Measurements from ENCODE around the gene RAB1A.
"Not testable (repeated sequence)": the region's sequence is repeated elsewhere in the genome, so short reads cannot be mapped to it uniquely, and the experiment has no call there.

The RAB1A gene

DNA sequence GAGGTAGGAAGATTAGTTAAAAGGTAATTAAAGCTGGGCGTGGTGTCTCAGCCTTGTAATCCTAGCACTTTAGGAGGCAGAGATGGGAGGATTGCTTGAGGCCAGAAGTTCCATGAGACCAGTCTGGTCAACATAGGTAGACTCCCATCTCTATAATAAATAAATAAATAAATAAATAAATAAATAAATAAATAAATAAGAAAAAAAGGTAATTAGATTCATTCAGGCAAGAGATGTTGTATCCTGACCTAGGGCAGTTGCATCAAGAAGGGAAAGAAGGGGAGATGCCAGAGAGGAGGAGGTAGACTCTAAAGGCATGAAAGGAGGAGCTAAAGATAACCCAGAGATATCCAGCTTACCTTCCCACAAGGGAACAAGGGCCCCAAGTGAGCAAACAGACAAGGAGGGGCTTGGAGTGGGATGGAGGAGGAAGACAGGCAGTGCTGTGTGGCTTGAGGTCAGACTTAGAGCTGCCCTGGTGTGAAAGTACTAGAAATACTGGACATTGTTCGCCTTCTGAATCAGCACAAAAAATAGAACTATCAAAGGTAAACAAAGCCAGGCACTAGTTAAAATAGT, 7.4 kb upstream of the RAB1A start:
- no peak for DNase-seq (ENCODE audit: low read depth)
- in situ Hi-C loops (cut with HindIII; ENCODE audit: low sequenced_read_pairs): no loop called here
- TF ChIP-seq, protein P1, sequence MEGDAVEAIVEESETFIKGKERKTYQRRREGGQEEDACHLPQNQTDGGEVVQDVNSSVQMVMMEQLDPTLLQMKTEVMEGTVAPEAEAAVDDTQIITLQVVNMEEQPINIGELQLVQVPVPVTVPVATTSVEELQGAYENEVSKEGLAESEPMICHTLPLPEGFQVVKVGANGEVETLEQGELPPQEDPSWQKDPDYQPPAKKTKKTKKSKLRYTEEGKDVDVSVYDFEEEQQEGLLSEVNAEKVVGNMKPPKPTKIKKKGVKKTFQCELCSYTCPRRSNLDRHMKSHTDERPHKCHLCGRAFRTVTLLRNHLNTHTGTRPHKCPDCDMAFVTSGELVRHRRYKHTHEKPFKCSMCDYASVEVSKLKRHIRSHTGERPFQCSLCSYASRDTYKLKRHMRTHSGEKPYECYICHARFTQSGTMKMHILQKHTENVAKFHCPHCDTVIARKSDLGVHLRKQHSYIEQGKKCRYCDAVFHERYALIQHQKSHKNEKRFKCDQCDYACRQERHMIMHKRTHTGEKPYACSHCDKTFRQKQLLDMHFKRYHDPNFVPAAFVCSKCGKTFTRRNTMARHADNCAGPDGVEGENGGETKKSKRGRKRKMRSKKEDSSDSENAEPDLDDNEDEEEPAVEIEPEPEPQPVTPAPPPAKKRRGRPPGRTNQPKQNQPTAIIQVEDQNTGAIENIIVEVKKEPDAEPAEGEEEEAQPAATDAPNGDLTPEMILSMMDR (IDR thresholded peaks at IDR 0.05; ENCODE audit: low read depth, low read length, missing control alignments): no peak
- H3K4me3 ChIP-seq (ENCODE audit: low read depth, low read length): no peak overlapping the region

DNA sequence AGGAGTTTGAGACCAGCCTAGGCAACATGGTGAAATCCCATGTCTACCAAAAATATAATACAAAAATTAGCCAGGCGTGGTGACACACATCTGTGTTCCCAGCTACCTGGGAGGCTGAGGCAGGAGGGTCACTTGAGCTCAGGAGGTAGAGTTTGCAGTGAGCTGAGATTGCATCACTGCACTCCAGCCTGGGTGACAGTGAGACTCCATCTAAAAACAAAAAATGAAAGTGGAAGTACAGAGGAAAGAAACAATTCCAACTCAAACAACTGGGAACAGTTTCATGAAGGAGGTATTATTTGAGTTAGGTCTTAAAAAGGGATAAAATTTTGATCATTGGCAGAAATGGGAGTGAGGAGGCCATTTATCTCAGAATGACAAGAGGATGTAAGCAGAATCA, 6.3 kb upstream of the RAB1A start:
- TF ChIP-seq, protein P1 (IDR thresholded peaks at IDR 0.05; ENCODE audit: low read depth, low read length, missing control alignments): no peak
- H3K4me3 ChIP-seq (ENCODE audit: low read depth, low read length): no peak overlapping the region
- DNase-seq (ENCODE audit: low read depth): no peak
- in situ Hi-C loops (cut with HindIII; ENCODE audit: low sequenced_read_pairs): no loop called here

DNA sequence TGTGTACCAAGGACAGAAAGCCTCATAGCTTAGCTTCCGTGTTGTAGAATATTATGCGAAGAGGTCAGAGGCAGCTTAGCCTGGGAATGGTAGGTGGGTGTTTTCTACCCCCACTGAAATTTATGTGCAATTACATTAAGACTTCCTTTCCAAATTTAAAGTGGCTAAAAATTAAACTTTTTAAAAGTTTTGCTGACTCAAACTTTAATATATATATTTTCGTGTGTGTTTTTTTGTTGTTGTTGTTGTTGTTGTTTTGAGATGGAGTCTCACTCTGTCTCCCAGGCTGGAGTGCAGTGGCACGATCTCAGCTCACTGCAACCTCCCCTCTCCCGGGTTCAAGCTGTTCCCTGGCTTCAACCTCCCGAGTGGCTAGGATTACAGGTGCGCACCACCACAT, 4.3 kb upstream of the RAB1A start:
- DNase-seq (ENCODE audit: low read depth): no peak
- TF ChIP-seq, protein P1 (IDR thresholded peaks at IDR 0.05; ENCODE audit: low read depth, low read length, missing control alignments): no peak
- in situ Hi-C loops (cut with HindIII; ENCODE audit: low sequenced_read_pairs): no loop called here
- H3K4me3 ChIP-seq (ENCODE audit: low read depth, low read length): no peak overlapping the region

DNA sequence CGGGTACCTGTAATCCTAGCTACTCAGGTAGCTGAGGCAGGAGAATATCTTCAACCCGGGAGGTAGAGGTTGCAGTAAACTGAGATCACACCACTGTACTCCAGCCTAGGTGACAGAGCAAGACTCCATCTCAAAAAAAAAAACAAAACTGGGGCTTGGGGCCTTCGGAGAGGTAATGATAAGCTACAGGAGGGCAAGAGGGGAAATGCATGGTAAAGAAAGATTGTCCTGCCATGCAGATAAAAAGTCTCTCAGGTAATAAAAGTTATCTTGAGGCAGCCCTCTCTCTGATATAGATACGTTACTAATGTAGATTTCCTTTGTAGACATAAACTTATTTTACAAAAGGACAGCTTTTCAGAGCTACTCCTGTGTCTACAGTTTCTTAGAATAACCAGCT, 3.7 kb upstream of the RAB1A start:
- DNase-seq (ENCODE audit: low read depth): no peak
- TF ChIP-seq, protein P1 (IDR thresholded peaks at IDR 0.05; ENCODE audit: low read depth, low read length, missing control alignments): no peak
- in situ Hi-C loops (cut with HindIII; ENCODE audit: low sequenced_read_pairs): no loop called here
- no peak overlapping the region for H3K4me3 ChIP-seq (ENCODE audit: low read depth, low read length)

DNA sequence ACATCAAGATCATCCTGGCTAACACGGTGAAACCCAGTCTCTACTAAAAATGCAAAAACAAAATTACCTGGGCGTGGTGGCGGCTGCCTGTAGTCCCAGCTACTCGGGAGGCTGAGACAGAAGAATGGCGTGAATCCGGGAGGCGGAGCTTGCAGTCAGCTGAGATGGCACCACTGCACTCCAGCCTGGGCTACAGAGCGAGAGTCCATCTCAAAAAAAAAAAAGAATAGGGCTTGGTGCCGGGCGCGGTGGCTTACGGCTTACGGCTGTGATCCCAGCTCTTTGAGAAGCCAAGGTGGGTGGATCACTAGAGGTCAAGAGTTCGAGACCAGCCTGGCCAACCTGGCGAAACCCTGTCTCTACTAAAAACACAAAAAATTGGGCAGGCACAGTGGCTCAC, 3.0 kb upstream of the RAB1A start:
- in situ Hi-C loops (cut with HindIII; ENCODE audit: low sequenced_read_pairs); DNase-seq (ENCODE audit: low read depth); H3K4me3 ChIP-seq (ENCODE audit: low read depth, low read length): not testable (repeated sequence)

DNA sequence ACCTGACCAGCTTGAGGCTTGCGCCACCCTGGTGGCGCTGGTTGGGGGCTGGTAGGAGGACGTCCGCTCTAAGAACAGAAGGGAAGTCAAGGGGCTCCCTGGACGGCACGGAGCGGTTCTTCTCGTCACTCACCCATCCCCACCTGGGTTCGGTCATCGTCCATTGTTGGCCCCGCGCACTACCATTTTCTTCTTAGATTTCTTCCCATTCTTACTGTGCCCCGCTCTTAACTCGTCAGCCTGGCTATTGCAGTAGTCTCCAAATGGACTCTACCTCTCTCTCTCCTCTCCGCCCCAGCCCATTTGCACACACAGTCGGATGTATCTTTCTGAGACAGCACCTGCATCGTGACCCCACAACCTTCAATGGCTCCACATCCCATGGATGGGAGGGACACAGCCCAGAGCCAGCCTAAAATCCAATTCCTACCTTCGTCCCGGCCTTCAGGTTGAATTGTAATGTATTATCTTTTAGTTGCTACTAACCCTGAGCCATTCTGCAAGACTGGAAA, 814 bp upstream of the RAB1A start:
- TF ChIP-seq, protein P1 (IDR thresholded peaks at IDR 0.05; ENCODE audit: low read depth, low read length, missing control alignments): no peak
- peak overlapping the region; percentile 98 for H3K4me3 ChIP-seq (ENCODE audit: low read depth, low read length)
- no peak for DNase-seq (ENCODE audit: low read depth)
- in situ Hi-C loops (cut with HindIII; ENCODE audit: low sequenced_read_pairs): no loop called here

DNA sequence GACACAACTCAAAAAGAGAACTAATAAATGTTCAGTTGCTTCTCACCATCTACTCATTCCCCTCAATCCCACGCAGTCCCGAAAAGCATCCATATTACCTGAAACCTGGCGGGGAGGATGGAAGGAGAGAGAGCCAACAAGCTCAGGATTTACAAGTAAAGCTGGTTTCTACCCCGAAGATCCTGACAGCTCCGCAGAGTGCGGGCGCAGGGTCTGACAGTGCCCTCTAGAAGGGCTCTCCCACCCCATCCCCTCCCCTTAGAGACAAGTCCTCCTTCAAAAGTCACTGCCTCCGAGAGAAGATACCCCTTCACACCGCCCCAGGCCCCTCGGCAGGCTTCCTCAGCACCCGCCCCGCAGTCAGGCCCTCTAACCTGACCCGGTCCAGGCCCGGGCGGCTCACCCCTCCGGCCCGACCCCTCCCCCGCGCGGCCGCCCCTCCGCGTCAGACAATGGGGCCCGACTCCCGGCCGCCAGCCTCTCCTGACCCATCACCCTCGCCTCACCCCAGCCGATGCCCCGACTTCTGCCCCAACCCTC, 550 bp downstream of the RAB1A start:
- peak overlapping the region; percentile 98 for H3K4me3 ChIP-seq (ENCODE audit: low read depth, low read length)
- DNase-seq (ENCODE audit: low read depth): no peak
- TF ChIP-seq, protein P1 (IDR thresholded peaks at IDR 0.05; ENCODE audit: low read depth, low read length, missing control alignments): no peak
- in situ Hi-C loops (cut with HindIII; ENCODE audit: low sequenced_read_pairs): loop anchor here (5.0 kb wide), 1 partner anchor 57 kb away; no protein-coding TSS in a partner anchor

All from astrocyte of the cerebellum (primary cell).